GM06990 (cell line): ENCODE results near the gene CDC37L1.

Experiments used
- DNase-seq: peaks from one replicate; pipeline ENCODE4 v3.0.0-alpha.2; 2011; ENCODE audit not compliant: insufficient read length; ENCODE audit errors: extremely low read depth
- H3K27me3 ChIP-seq: replicated peaks from 2 replicates; pipeline ENCODE4 v1.6.0; 2011; ENCODE audit warnings: low read length; ENCODE audit not compliant: control insufficient read depth, insufficient read depth
- H3K36me3 ChIP-seq: 2 replicates; pipeline ENCODE4 v1.5.1; 2011; ENCODE audit warnings: low read length; ENCODE audit not compliant: control insufficient read depth, insufficient read depth
- H3K4me3 ChIP-seq: replicated peaks from 2 replicates; pipeline ENCODE4 v1.5.1; 2011; ENCODE audit warnings: low read depth, mild to moderate bottlenecking, control low read depth, low read length
- CTCF ChIP-seq: IDR thresholded peaks from 2 replicates; pipeline ENCODE4 v1.5.1; 2011; ENCODE audit warnings: low read length, control low read depth, mild to moderate bottlenecking, inconsistent platforms; ENCODE audit not compliant: insufficient read depth, poor library complexity, severe bottlenecking

Gene CDC37L1

GRCh38 chr9:4706971-4707622 is 27.7 kb downstream of the CDC37L1 start:
- no peak for DNase-seq
- H3K4me3 ChIP-seq, result no peak overlapping the region
- TF ChIP-seq CTCF, result no peak
- no peaks in the 10 kb centered on the region for H3K27me3 ChIP-seq
- H3K36me3 ChIP-seq, result peaks cover 2% of the 10 kb centered on the region; the same call in 1 of the 2 replicates

- H3K27me3 ChIP-seq, result no peaks in the 10 kb centered on the region
- TF ChIP-seq CTCF, result no peak
- no peak overlapping the region for H3K4me3 ChIP-seq
- no peak for DNase-seq
- H3K36me3 ChIP-seq, result peaks cover 2% of the 10 kb centered on the region; the same call in 1 of the 2 replicates
Measured at GRCh38 chr9:4709380-4709779, 30.0 kb downstream of the CDC37L1 start.

- TF ChIP-seq CTCF, result no peak
- Histone ChIP-seq H3K4me3 (no peak overlapping the region), H3K27me3 (no peaks in the 10 kb centered on the region), H3K36me3 (peaks cover 14% of the 10 kb centered on the region)
- no peak for DNase-seq
Measured at GRCh38 chr9:4713849-4714248, 34.5 kb downstream of the CDC37L1 start.

- TF ChIP-seq CTCF, result no peak
- no peak for DNase-seq
- peaks cover 18% of the 10 kb centered on the region for H3K36me3 ChIP-seq
Measured at GRCh38 chr9:4714266-4715016, 35.1 kb downstream of the CDC37L1 start.

GRCh38 chr9:4716163-4716562 is 36.8 kb downstream of the CDC37L1 start:
- H3K4me3 ChIP-seq, result no peak overlapping the region
- peaks cover 18% of the 10 kb centered on the region for H3K36me3 ChIP-seq
- no peaks in the 10 kb centered on the region for H3K27me3 ChIP-seq
- DNase-seq, result no peak
- TF ChIP-seq CTCF, result no peak

More at GRCh38 chr9:4714266-4715016, 35.1 kb downstream of the CDC37L1 start:
- H3K4me3 ChIP-seq, result no peak overlapping the region
- H3K27me3 ChIP-seq, result no peaks in the 10 kb centered on the region
